Endothelial cell (in vitro differentiated cells): ENCODE data around the gene ACP3. TPM values are rescaled to one million over a fixed set of nuclear protein-coding genes. Genes with fewer than 3 reads are reported as not detected.

Experiments used
- DNase-seq: peaks from one replicate; pipeline ENCODE4 v3.0.0; 2021; ENCODE audit warnings: low spot score
- H3K27ac Mint-ChIP-seq: one replicate; pipeline ENCODE4 v1.8.0; 2021; ENCODE audit warnings: mixed read lengths, inconsistent platforms; ENCODE audit not compliant: unreplicated experiment
- H3K27me3 Mint-ChIP-seq: one replicate; pipeline ENCODE4 v1.8.0; 2021; ENCODE audit warnings: mild to moderate bottlenecking, moderate library complexity, mixed read lengths, inconsistent platforms; ENCODE audit not compliant: unreplicated experiment
- H3K36me3 Mint-ChIP-seq: one replicate; pipeline ENCODE4 v1.8.0; 2021; ENCODE audit warnings: mild to moderate bottlenecking, low read depth, mixed read lengths, inconsistent platforms; ENCODE audit not compliant: unreplicated experiment
- H3K4me1 Mint-ChIP-seq: one replicate; pipeline ENCODE4 v1.8.0; 2021; ENCODE audit warnings: mild to moderate bottlenecking, mixed read lengths, inconsistent platforms; ENCODE audit not compliant: unreplicated experiment
- H3K4me3 Mint-ChIP-seq: one replicate; pipeline ENCODE4 v1.8.0; 2021; ENCODE audit warnings: mild to moderate bottlenecking, mixed read lengths, inconsistent platforms; ENCODE audit not compliant: unreplicated experiment
- H3K9me3 Mint-ChIP-seq: one replicate; pipeline ENCODE4 v1.8.0; 2021; ENCODE audit warnings: mixed read lengths, inconsistent platforms; ENCODE audit not compliant: unreplicated experiment
- total RNA-seq: library from RNA; stranded (reverse); fragmentation: NEBNext Ultra II Directional; extraction: Animal tissue kit (Norgen Biotek cat#: 25700); gene quantifications from one replicate; pipeline ENCODE4 v1.2.1, GENCODE V29; 2021; ENCODE audit not compliant: unreplicated experiment
- TF ChIP-seq, protein P1 (sequence below): fragments of 200-600 bp; sonication (generic); IDR thresholded peaks from one replicate; pipeline ENCODE4 v1.5.0; 2021; ENCODE audit warnings: antibody characterized with exemption; ENCODE audit not compliant: unreplicated experiment

ACP3 gene
- total RNA-seq, 1 donor from 2014 or later: 0.44 TPM

DNA sequence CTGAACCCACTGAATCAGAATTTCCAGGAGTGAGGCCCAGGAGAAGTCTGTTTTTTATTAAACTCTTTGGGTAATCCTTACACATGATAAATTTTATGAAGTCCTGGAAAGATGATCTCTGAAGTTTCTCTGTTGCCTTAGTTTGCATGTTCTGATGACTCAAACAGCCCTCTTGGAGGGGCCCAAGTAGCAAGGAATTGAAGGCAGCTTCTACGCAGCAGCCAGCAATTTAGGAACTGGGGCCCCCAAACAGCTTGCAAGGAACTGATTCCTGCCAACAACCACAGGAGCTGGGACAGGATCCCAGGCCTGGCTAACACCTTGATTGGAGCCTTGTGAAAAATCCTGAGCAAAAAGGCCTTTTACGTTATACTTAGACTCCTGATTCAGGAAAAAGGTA lies 5.4 kb upstream of the ACP3 start:
- TF ChIP-seq, protein P1, sequence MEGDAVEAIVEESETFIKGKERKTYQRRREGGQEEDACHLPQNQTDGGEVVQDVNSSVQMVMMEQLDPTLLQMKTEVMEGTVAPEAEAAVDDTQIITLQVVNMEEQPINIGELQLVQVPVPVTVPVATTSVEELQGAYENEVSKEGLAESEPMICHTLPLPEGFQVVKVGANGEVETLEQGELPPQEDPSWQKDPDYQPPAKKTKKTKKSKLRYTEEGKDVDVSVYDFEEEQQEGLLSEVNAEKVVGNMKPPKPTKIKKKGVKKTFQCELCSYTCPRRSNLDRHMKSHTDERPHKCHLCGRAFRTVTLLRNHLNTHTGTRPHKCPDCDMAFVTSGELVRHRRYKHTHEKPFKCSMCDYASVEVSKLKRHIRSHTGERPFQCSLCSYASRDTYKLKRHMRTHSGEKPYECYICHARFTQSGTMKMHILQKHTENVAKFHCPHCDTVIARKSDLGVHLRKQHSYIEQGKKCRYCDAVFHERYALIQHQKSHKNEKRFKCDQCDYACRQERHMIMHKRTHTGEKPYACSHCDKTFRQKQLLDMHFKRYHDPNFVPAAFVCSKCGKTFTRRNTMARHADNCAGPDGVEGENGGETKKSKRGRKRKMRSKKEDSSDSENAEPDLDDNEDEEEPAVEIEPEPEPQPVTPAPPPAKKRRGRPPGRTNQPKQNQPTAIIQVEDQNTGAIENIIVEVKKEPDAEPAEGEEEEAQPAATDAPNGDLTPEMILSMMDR: no peak
- no peaks in the 10 kb centered on the region for H3K4me1 Mint-ChIP-seq
- no peaks in the 10 kb centered on the region for H3K36me3 Mint-ChIP-seq
- no peak for DNase-seq
- H3K4me3 Mint-ChIP-seq: no peak overlapping the region
- H3K27ac Mint-ChIP-seq: no peak overlapping the region
- H3K27me3 Mint-ChIP-seq: no peaks in the 10 kb centered on the region
- no peaks in the 10 kb centered on the region for H3K9me3 Mint-ChIP-seq

DNA sequence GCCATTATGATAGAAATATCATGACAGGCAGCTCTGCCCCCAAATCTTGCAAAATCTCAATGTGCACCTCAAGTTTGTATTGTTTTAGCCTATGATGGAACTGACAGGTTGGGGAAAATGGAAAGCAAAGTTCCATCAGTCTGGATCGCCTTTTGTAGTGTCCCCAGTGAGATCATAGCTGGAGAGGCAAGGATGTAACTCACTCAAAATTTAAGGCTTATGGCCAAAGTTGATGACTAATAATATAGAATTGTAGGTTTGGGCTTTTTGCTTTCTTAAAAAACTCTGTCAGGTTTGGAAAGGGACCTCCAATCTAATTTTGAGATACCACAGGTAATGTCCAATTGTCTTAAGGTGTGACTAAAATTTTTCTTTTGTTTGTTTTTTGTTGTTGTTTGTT lies 1.4 kb upstream of the ACP3 start:
- no peak overlapping the region for H3K27ac Mint-ChIP-seq
- no peak for DNase-seq
- H3K27me3 Mint-ChIP-seq: no peaks in the 10 kb centered on the region
- no peak overlapping the region for H3K4me3 Mint-ChIP-seq
- TF ChIP-seq, protein P1: no peak
- no peaks in the 10 kb centered on the region for H3K9me3 Mint-ChIP-seq
- no peaks in the 10 kb centered on the region for H3K36me3 Mint-ChIP-seq
- peaks cover 5% of the 10 kb centered on the region for H3K4me1 Mint-ChIP-seq

DNA sequence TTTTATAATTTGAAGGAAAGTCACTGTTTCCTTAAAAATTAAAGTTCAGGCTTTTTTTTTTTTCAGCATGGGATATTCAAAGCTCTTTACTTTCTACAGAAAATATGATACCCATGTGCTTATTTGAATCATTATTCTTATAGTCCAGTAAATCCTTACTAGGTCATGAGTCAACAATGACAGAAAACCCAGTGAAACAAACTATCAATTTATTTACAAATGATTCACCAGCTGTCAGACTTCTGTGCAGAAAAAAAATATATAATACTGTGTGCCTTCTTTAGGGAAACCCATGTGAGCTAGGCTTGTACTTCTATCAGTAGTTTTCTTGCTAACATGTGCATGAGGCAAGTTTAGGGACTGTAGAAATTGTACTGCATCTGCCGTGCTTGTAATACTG lies 1.2 kb downstream of the ACP3 start:
- DNase-seq: no peak
- TF ChIP-seq, protein P1: no peak
- Mint-ChIP-seq H3K4me1 (peaks cover 5% of the 10 kb centered on the region), H3K36me3 (no peaks in the 10 kb centered on the region), H3K27ac (no peak overlapping the region), H3K4me3 (no peak overlapping the region), H3K9me3 (no peaks in the 10 kb centered on the region), H3K27me3 (no peaks in the 10 kb centered on the region)

DNA sequence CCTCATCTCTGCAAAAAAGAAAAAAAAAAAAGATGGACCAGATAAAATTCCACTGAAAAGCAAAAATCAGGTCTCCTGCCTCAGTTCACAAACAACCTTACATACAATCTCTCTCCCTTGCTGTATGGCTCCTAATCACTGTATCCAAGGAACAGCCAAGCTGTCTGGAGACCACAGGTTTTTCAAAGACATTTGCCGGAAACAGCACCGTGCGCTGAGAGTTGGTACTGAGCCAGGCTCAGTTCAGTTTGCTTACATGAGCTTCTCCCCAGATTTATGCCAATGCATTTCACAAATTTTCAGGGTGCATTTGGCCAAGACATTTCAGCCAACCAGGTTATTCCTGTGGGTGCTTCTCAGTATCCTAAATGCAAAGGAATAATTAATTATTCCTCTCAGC lies 4.1 kb downstream of the ACP3 start:
- TF ChIP-seq, protein P1: no peak
- Mint-ChIP-seq H3K27me3 (no peaks in the 10 kb centered on the region), H3K27ac (no peak overlapping the region), H3K4me1 (peaks cover 5% of the 10 kb centered on the region), H3K36me3 (no peaks in the 10 kb centered on the region), H3K4me3 (no peak overlapping the region), H3K9me3 (no peaks in the 10 kb centered on the region)
- DNase-seq: no peak

DNA sequence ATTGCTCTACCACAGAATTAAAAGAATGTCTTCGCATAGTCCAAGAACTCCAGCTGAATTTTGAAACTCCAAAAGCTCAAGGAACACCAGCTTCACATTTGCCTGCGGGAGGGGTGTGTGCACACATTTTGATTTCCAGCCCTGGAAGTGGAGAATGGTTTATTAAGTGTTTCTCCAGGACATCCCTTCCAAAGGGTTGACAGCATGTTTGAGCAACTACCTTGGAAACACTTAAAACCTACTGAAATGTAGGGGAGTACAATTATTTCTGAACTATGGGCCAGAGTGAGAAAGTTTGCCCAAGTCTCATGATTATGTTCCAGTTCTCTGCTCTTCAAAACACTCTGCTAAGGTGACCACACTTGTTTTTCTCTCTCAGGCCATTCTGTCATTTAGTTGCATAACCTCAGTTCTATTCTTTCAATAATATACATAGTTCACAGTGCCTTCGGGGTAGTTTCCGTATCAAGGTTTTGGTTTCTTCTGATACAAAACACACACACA lies 7.9 kb downstream of the ACP3 start:
- no peak overlapping the region for H3K27ac Mint-ChIP-seq
- no peaks in the 10 kb centered on the region for H3K4me1 Mint-ChIP-seq
- H3K27me3 Mint-ChIP-seq: no peaks in the 10 kb centered on the region
- no peak overlapping the region for H3K4me3 Mint-ChIP-seq
- DNase-seq: no peak
- H3K36me3 Mint-ChIP-seq: no peaks in the 10 kb centered on the region
- H3K9me3 Mint-ChIP-seq: no peaks in the 10 kb centered on the region
- TF ChIP-seq, protein P1: no peak
